K562 (cell line): ENCODE results near the gene FERMT3. TPM values are rescaled to one million over a fixed set of nuclear protein-coding genes. Genes with fewer than 3 reads are reported as not detected.

Source experiments
- HNRNPLL ChIP-seq: fragments of 200-400 bp; formaldehyde crosslinking; IDR thresholded peaks from 2 replicates; pipeline ENCODE4 v1.6.1; 2017; ENCODE audit warnings: low read length, low read depth, mild to moderate bottlenecking; ENCODE audit not compliant: poor library complexity, severe bottlenecking
- KLF13 ChIP-seq: fragments of 450-650 bp; IDR thresholded peaks from 2 replicates; pipeline ENCODE4 v1.6.1; 2016; ENCODE audit warnings: missing genetic modification characterization, low read depth, mild to moderate bottlenecking, missing compliant biosample characterization, moderate library complexity, borderline replicate concordance
- NCOA6 ChIP-seq: fragments of 450-650 bp; IDR thresholded peaks from 2 replicates; pipeline ENCODE4 v1.6.1; 2017; ENCODE audit warnings: mild to moderate bottlenecking
- PHB2 ChIP-seq: fragments of 450-650 bp; IDR thresholded peaks from 2 replicates; pipeline ENCODE4 v1.6.1; 2017; ENCODE audit warnings: low read depth
- POU5F1 ChIP-seq: fragments of 150-350 bp; IDR thresholded peaks from 2 replicates; pipeline ENCODE4 v1.6.1; 2014; ENCODE audit warnings: borderline replicate concordance, low read length, low read depth, mild to moderate bottlenecking; ENCODE audit not compliant: partially characterized antibody
- PYGO2 ChIP-seq: fragments of 450-650 bp; IDR thresholded peaks from 2 replicates; pipeline ENCODE4 v1.6.1; 2016; ENCODE audit warnings: mild to moderate bottlenecking, missing genetic modification characterization, moderate library complexity, missing compliant biosample characterization
- RBFOX2 ChIP-seq: fragments of 200-400 bp; formaldehyde crosslinking; IDR thresholded peaks from 2 replicates; pipeline ENCODE4 v1.6.1; 2017; ENCODE audit warnings: low read depth, mild to moderate bottlenecking, low read length, moderate library complexity
- SAFB ChIP-seq: fragments of 200-400 bp; formaldehyde crosslinking; IDR thresholded peaks from 2 replicates; pipeline ENCODE4 v1.6.1; 2017; ENCODE audit warnings: low read depth, low read length, borderline replicate concordance
- SETDB1 ChIP-seq: IDR thresholded peaks from one replicate; pipeline ENCODE4 v1.6.1; 2012; ENCODE audit warnings: low read length, control low read depth, inconsistent platforms
- TAF9B ChIP-seq: fragments of 450-650 bp; IDR thresholded peaks from 2 replicates; pipeline ENCODE4 v1.6.1; 2018; ENCODE audit warnings: mild to moderate bottlenecking; ENCODE audit not compliant: partially characterized antibody
- U2AF1 ChIP-seq: fragments of 200-400 bp; formaldehyde crosslinking; optimal IDR thresholded peaks from 2 replicates; pipeline ENCODE3; 2017; ENCODE audit warnings: mild to moderate bottlenecking, low read depth, low read length, moderate library complexity
- YY1 ChIP-seq, 3 experiments: IDR thresholded peaks; 2 replicates each; pipeline ENCODE4 v1.6.1; 2011; ENCODE audit warnings: low read length in 2 of 3, mild to moderate bottlenecking in 2 of 3, moderate library complexity in 2 of 3, borderline replicate concordance in 1 of 3, control low read depth in 1 of 3, low read depth in 1 of 3; ENCODE audit not compliant: insufficient read depth in 3 of 3, insufficient replicate concordance in 2 of 3, control insufficient read depth in 1 of 3, insufficient read length in 1 of 3; ENCODE audit errors: extremely low read depth in 1 of 3
- polyA plus RNA-seq, 8 experiments: library from polyadenylated mRNA; depleted of rRNA in 4 of 8; stranded (reverse) in 5 of 8; unstranded in 3 of 8; fragments of >200 nt; fragmentation: Nextera tagmentation in 2 of 8; fragmentation: Illumina TruSeq in 1 of 8; extraction: Ambion mirVana in 2 of 8; extraction: Trizol in 1 of 8; gene quantifications; 2 replicates each; pipeline versions ENCODE4 v1.2.1 to v1.2.3, GENCODE V29; 2011 to 2014; ENCODE audit warnings: inconsistent platforms in 1 of 8, missing spikeins in 1 of 8
- total RNA-seq, 7 experiments: library from RNA; depleted of rRNA in 6 of 7; stranded (reverse); fragments of >200 nt in 6 of 7; fragmentation: Illumina TruSeq in 2 of 7; extraction: Trizol in 2 of 7; gene quantifications; 2 replicates each; pipeline versions ENCODE4 v1.2.1 to v1.2.3, GENCODE V29; 2011 to 2021; ENCODE audit warnings: low replicate concordance in 1 of 7
- TF ChIP-seq, protein P1 (sequence below): sonication (generic); formaldehyde crosslinking; IDR thresholded peaks from 2 replicates; pipeline ENCODE4 v1.8.1; 2023; ENCODE audit warnings: mild to moderate bottlenecking, missing genetic modification reagents, moderate library complexity
- TF ChIP-seq, protein P2 (sequence below), 2 experiments: fragments of 250-450 bp in 1 of 2; fragments of 450-650 bp in 1 of 2; sonication (Bioruptor Pico) in 1 of 2; IDR thresholded peaks; 2 replicates each; pipeline versions ENCODE4 v1.6.1 to v1.8.0; 2016 to 2021; ENCODE audit warnings: mild to moderate bottlenecking in 2 of 2, moderate library complexity in 2 of 2, missing compliant biosample characterization in 1 of 2, missing genetic modification characterization in 1 of 2
- TF ChIP-seq, protein P3 (sequence below): fragments of 450-650 bp; formaldehyde crosslinking; IDR thresholded peaks from 2 replicates; pipeline ENCODE4 v1.4.0; 2020; ENCODE audit warnings: mild to moderate bottlenecking, moderate library complexity
- TF ChIP-seq, protein P4 (sequence below): sonication (generic); formaldehyde crosslinking; IDR thresholded peaks from 2 replicates; pipeline ENCODE4 v1.9.0; 2022; ENCODE audit warnings: mild to moderate bottlenecking, missing genetic modification reagents
- TF ChIP-seq, protein P5 (sequence below): fragments of 200-800 bp; sonication (Bioruptor generic); IDR thresholded peaks from 2 replicates; pipeline ENCODE4 v1.6.1; 2017; ENCODE audit warnings: missing genetic modification characterization, missing compliant biosample characterization
- TF ChIP-seq, protein P6 (sequence below), 2 experiments: fragments of 450-650 bp in 1 of 2; sonication (generic) in 1 of 2; formaldehyde crosslinking in 1 of 2; IDR thresholded peaks in 1 of 2; conservative IDR thresholded peaks in 1 of 2; 2 replicates each; pipeline versions ENCODE4 v1.6.1 to v1.8.1; 2016 to 2023; ENCODE audit warnings: mild to moderate bottlenecking in 2 of 2, moderate library complexity in 2 of 2, inconsistent platforms in 1 of 2, missing genetic modification reagents in 1 of 2

The FERMT3 gene
- total and polyA plus RNA-seq, 9 of the 15 experiments (the other 6 are each of a cell fraction or from before 2014, with no cell fraction given): 3.2 to 275 (median 79.7) TPM

DNA sequence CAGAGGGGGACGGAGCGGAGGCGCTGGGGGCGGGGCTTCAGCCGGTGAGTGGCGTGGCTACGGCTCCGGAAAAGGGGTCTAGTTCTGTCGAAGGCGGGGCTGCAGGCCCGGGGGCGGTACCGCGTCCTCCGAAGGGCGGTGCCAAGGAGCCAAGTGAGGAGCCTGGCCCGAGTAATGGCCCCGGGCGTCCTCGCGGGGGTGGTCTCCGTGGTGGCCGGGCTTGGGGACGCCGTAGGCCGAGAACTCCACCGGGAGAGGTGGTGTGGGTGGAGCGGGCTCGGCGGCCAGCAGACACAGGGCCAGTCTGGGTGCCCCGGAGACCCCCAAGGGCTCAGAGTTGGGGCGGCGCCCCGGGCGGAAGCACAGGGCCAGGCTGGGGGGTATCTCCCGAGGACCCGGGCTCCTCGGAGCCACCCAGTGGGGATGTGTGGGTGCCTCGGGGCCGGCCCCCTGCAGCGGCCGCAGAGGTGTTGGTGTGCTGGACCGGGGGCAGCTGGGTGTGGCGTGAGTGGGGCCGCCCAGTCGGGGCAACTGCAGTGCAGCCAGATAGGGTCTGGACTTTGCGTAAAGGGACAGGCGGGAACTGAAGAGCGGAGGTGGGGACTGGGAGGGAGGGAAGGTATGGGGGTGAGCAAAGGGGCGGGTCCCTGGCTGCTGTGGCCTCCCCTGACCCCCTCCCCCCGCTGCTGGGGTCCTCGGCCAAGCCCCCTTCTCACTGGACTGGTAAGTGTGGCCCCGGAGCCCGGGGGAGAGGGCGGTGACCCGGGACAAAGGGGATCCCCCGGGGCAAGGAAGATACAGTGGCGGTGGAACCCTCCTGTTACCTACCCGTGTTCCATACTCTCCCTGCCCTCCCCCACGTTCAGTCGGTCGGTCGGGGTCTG, 35.2 kb downstream of the FERMT3 start (continued):
- TF ChIP-seq, protein P1, sequence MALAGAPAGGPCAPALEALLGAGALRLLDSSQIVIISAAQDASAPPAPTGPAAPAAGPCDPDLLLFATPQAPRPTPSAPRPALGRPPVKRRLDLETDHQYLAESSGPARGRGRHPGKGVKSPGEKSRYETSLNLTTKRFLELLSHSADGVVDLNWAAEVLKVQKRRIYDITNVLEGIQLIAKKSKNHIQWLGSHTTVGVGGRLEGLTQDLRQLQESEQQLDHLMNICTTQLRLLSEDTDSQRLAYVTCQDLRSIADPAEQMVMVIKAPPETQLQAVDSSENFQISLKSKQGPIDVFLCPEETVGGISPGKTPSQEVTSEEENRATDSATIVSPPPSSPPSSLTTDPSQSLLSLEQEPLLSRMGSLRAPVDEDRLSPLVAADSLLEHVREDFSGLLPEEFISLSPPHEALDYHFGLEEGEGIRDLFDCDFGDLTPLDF (CRISPR knock-in tag): 0 out of 2 replicates have a peak, but pooled peaks have one; percentile 38
- TF ChIP-seq, protein P2, sequence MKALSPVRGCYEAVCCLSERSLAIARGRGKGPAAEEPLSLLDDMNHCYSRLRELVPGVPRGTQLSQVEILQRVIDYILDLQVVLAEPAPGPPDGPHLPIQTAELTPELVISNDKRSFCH (CRISPR knock-in tag; IDR thresholded peaks at IDR 0.05): no peak
- TF ChIP-seq, protein P2 (tag; IDR thresholded peaks at IDR 0.05): peak; percentile 34; the same call in 1 of the 2 replicates
- TF ChIP-seq SETDB1 (no peak), PHB2 (no peak), SAFB (0 out of 2 replicates have a peak, but pooled peaks have one; percentile 41), POU5F1 (no peak), KLF13 (tag) (no peak), RBFOX2 (peak; percentile 61), NCOA6 (no peak), U2AF1 (peak; percentile 72), TAF9B (peak; percentile 78), PYGO2 (tag) (no peak), HNRNPLL (peak; percentile 74), YY1 (IDR thresholded peaks at IDR 0.05; ENCODE audit: borderline replicate concordance in 1 of 3, control insufficient read depth in 1 of 3, extremely low read depth in 1 of 3, insufficient read depth in 3 of 3, insufficient read length in 1 of 3, insufficient replicate concordance in 2 of 3, low read depth in 1 of 3, low read length in 2 of 3) (peak; percentile 60 to 93 (median 86))
- TF ChIP-seq, protein P3, sequence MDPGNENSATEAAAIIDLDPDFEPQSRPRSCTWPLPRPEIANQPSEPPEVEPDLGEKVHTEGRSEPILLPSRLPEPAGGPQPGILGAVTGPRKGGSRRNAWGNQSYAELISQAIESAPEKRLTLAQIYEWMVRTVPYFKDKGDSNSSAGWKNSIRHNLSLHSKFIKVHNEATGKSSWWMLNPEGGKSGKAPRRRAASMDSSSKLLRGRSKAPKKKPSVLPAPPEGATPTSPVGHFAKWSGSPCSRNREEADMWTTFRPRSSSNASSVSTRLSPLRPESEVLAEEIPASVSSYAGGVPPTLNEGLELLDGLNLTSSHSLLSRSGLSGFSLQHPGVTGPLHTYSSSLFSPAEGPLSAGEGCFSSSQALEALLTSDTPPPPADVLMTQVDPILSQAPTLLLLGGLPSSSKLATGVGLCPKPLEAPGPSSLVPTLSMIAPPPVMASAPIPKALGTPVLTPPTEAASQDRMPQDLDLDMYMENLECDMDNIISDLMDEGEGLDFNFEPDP (CRISPR knock-in tag): no peak
- TF ChIP-seq, protein P4, sequence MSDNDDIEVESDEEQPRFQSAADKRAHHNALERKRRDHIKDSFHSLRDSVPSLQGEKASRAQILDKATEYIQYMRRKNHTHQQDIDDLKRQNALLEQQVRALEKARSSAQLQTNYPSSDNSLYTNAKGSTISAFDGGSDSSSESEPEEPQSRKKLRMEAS (CRISPR knock-in tag): no peak
- TF ChIP-seq, protein P5, sequence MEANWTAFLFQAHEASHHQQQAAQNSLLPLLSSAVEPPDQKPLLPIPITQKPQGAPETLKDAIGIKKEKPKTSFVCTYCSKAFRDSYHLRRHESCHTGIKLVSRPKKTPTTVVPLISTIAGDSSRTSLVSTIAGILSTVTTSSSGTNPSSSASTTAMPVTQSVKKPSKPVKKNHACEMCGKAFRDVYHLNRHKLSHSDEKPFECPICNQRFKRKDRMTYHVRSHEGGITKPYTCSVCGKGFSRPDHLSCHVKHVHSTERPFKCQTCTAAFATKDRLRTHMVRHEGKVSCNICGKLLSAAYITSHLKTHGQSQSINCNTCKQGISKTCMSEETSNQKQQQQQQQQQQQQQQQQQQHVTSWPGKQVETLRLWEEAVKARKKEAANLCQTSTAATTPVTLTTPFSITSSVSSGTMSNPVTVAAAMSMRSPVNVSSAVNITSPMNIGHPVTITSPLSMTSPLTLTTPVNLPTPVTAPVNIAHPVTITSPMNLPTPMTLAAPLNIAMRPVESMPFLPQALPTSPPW (CRISPR knock-in tag): peak; percentile 33
- TF ChIP-seq, protein P6, sequence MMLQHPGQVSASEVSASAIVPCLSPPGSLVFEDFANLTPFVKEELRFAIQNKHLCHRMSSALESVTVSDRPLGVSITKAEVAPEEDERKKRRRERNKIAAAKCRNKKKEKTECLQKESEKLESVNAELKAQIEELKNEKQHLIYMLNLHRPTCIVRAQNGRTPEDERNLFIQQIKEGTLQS (IDR thresholded peaks at IDR 0.05): no peak
- TF ChIP-seq, protein P6 (CRISPR knock-in tag; conservative IDR thresholded peaks at IDR 0.05): no peak; the same call in 1 of the 2 replicates
